ENCODE data around the gene CENPP.
A peak's percentile ranks its signal among the peaks of the same experiment; 100 is the strongest.

CENPP gene

DNA sequence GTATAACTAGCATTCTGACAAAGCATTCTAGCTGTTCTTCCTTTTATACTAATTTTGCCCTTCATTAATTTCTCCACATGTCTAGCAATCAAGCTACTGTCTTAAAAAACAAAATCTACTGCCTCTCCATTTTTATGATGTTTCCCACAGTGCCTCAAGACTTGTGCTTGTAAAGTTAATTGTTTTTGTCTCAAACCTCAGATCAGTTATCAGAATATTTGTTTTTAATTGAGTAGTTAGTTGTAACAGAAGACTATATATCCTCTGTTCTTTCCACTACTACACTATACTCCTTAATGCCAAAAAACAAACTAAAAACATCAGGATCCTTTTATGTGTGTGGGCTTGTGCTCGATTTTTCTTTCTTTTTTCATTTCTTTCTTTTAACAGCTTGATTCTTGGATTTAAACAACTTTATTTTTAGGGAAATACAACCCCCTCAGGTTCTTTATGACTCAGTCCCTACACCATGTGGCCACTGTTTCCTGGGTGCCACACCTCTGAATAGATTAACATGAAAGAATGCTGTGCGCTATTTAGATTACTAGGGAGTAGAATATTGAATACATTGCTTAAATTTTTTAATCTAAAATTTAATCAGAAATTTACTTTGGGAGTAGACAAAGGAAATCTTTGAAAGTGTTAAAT is 155.4 kb downstream of the CENPP start:
- DNase-seq (ENCODE audit: low spot score): peak; percentile 65

DNA sequence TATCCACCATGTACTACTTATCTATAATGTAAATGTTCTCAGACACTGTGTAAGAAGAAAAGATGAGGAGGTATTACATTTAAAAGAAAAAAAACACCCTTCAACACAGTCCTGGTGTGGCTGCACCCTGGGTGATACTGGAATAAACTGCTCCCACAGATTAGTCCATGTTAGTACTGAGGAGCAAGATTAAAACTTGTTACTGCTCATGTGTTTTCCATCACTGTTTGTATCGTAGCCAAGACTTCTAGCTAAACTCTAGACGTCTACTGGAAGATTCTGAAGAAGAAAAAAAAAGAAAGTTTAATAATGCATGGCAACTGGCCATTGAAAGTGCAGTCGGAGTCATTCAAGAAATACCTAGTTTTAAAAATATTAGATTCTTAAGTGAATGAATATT is 156.6 kb downstream of the CENPP start, which contains the start of gene ASPN:
Gene ASPN, minus strand, starts transcription at position 178 of the 400 bp plus-strand sequence.
- DNase-seq (ENCODE audit: low spot score): no peak

DNA sequence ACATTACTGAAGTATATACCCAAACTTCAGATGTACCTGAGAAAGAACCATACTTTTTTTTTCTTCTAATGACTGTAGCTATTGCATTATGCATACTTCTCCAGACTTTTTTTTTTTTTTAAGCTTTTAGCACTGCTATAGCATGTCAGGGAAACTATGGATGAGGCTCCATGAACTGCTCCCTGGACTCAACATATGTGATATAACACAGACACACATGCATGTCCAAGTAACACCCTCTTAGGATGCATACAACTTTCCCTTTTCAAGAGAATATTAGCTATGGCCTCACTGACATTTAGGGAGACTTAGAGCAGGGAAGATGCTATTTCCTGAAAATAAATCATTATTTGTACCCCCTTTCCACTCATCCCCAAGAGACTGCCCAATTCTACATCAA is 157.1 kb downstream of the CENPP start:
- DNase-seq (ENCODE audit: low spot score): no peak

DNA sequence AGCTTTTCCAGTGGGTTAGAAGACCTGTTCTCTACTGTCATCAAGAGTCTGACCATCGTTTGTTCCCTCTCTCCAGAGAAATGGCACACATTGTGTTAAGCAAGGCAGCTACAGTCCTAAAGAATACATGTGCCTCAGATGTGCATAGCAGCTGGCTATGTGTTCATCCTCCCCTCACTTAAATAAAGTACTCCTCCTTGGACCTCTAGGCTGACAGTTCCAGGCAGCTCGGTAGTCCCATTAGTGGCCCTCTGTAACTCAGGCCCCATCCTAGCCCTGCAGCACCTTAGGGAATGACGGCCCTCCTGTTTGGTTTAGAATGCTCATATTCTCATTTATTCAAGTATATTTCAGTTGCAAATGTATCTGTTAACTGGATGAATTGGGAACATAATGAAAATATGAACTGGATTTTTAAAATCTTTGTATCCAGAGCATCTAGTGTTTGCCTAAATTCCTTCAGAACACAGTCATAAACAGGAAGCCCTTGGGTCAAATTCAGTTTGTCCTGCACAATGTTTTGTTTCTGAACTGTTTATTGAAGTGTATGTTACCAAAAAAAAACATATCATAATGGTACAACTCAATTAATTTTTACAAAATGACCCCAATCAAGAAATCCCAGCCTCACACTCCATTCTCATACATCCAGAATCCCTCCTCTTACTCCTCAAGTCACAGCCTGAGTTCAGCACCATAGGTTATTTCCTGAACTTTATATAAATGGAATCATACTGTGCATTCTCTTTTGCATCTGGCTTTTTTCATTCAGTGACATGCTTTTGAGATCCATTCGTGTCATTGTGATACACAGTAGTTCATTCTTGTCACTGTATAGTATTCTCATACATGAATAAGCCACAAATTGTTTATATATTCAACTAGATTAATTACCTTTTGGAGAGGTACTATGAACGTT is 158.1 kb downstream of the CENPP start:
- DNase-seq (ENCODE audit: low spot score): no peak

DNA sequence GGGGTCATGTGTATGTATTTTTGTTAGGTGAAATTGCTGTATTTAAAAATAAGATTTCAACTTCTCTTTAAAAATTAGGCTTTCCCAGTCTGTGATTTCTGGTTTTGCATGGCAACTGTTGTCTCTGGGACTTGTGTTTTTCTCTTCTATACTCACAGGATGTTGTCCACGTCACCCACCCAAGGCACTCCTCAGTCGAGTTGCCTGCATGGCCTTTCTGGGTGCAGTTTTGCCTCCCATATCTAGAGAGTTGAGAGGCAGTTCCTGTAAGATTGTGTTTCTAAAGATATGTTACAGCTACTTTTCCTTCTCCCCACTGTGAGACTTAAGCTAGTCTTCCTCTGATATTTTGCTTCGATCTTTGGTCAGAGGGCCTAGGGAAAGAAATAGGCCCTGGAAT is 158.8 kb downstream of the CENPP start:
- DNase-seq (ENCODE audit: low spot score): no peak

DNA sequence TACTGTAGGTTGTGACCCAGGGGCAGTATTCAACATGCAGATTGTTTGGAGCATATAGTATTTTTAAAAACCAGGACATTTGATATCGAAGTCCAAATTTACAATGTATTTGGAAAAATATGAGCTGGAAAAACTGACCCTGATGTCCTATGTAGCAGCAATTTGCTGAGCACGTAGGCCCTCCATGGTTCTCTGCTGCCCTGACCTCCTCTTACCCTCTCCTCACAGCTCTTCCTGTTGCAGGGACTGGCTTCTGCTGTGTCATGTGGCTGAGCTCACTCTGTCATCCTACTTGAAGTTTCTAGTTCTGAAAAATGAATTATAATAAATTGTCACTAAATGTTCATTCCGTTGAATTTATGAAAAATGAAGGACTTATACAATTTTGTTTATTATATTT is 160.6 kb downstream of the CENPP start:
- DNase-seq (ENCODE audit: low spot score): no peak

DNA sequence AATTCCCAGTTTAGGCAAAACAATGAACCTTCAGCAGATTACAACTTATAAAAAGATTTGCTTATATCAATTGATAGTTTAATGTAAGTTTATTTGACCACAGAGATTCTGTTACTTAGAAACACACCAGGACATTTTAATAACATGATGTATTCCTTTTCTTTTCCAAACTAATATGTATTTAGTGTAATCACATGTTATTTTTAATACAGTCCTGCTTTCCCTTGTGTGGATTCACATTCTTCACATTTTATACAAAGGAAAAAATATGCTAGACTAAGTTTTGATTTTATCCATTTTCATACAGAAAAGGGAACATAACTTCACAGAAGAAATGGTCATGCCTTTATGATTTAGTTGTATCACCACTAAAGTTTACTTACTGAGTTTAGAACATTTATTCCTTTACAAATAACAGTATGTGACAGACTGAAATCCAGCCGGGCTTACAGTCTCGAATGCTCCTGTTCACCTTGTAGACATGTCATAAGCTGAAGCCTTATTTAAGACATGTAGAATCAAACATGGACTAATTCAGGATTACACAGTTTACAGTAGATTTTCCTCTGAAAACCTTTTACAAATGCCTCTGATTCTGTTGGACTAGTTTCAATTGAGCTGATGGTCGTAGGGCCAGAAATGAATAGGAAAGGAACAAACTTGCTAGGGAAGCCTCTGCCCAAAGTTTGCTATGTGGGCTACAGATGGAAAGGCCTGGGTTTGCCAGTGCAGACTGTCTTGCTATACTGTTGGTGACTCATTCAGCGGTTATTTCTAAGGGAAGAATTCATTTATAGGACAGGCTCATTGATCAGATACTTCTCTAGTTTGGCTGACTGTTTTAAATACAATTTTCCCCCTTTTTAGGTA is 163.2 kb downstream of the CENPP start:
- DNase-seq (ENCODE audit: low spot score): peak; percentile 38

DNA sequence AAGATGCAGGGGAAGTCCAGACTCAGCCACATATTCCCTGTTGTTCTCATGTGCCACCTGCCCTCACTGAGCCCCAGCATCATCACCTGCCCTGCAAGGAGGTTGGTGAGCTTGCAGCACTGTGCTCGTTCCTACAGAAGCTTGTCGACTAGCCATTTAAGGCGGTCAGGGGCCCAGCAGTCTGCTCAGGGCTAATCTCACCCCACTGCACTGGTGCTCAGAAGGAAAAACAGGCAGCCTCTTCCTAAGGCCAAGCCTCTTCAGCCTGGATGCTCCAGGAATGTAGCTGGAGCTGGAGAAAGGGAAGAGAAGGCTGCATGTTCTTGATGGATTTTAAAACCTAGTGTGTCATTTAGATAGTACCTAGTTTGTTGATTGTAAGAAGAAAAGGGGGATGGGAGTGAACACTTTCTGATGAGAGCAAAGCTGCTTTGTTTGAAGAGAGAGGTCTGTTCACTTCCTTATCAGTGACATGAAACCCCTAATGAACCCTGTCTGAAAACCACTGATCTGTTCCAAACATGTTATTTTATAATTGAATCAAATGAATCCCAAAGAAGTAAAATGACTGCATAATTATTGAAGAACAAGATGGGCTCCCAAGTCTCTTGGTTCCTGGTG is 167.1 kb downstream of the CENPP start:
- DNase-seq (ENCODE audit: low spot score): no peak

DNA sequence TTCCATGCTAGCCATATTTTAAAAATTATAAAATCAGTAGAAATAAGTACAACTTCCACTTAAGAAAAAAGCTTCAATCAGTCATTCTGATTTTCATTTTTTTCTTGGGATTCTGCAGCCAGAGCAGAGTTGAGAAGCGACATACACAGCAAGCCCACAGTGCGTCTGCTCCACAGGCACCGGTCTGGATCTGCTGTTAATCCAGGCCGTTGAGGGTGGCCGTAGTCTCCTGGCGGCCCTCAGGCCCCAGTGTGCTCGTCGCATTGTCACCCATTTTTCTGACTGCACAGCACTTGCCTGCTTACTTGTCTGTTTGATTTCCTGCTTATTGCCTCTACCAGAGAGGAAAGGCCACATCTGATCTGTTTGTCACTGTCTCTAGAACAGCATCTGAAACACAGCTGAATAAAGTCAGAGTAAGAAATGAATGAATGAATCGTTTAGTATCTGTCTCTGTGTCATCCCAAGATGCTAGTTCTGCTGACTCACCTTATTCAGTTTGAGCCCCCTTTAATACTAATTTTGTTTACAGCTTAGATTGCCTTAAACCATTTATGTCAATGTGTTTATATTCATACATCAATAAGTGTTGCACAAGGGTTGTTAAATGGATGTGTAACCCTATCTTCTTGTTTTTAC is 168.1 kb downstream of the CENPP start:
- no peak for DNase-seq (ENCODE audit: low spot score)

DNA sequence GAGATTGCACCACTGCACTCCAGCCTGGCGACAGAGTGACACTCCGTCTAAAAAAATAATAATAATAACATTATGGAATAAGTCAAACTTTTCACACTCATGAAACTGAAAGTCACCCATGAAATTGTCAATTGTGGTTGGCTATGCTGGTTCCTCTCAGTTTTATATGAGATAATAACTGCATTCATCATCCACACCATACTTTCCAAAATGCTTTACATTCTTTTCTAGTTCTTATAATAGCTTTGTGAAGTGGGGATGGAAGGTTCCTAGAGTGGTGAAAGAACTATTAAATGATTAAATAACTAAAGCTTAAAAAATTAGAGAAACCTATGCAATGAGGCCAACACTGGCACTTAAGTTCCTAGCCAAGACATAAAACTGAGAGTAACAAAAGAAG is 169.1 kb downstream of the CENPP start:
- DNase-seq (ENCODE audit: low spot score): no peak

DNA sequence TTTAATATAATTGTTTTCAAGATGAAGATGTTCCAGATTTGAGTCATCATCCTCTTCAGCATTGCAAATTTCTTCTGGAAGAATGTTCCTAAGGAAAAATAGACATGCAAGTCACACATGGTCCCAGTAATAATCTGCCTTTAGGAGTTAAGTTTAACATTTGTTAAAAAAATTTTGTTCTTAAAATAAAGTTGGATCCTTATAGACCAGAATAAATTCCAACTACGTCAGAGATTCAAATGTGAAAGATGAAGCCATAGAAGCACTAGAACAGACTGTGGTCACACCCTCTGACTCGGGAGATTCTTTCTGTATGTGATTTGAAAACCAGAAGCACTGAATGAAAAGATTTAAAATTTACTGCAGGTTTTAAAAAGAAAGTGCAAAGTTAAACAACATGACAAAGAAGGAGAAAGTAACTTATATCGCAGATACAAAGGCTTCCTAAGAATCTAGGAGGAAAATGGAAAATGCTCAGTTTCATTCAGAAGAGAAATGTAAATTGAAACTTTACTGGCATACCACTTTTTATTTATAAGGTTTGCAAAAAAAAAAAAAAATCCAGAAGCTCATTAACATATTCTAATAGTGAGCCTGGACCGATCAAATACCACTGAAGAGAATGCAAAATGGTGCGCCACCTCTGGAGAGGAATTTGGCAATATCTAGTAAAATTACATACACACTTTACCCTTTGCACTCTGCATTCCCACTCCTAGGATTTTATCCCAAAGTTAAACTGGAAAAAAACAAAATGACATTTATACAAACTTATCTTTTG is 170.8 kb downstream of the CENPP start:
- DNase-seq (ENCODE audit: low spot score): no peak

DNA sequence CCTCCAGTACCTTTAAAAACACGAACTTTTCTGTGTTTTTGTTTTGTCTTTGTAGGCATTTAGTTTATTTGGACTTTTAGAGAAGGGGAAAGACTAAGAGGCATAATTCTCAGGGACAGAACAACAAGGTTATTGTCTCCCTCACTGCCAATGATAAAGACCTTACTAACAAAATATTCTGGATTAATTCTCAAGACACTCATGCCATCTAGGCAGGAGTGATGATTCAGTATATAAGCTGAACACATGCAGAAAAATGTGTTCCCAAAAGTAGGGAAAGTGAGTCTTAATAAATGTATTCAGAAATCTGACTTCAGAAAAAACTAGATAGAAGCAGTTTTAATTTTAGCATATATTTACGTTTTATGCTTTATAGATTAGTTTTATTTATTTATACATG is 173.9 kb downstream of the CENPP start:
- DNase-seq (ENCODE audit: low spot score): no peak

DNA sequence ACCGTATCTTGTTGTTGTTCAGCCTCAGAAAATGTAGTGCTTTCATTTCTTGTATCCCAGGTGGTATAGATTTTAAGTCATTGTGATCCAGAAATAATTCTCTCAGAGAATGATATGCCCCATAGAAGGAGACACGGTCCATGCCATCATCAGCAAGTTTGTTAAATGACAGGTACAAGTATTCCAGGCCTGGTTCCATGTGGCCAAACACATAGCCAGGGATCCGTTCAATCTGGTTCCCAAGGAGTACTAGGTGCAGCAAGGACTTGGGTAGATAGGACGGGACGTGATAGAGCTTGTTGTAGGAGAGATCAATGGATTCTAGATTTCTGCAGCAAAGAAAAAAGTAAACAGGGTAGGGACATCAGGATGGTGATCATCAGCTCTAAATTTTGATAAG is 175.0 kb downstream of the CENPP start:
- DNase-seq (ENCODE audit: low spot score): no peak

DNA sequence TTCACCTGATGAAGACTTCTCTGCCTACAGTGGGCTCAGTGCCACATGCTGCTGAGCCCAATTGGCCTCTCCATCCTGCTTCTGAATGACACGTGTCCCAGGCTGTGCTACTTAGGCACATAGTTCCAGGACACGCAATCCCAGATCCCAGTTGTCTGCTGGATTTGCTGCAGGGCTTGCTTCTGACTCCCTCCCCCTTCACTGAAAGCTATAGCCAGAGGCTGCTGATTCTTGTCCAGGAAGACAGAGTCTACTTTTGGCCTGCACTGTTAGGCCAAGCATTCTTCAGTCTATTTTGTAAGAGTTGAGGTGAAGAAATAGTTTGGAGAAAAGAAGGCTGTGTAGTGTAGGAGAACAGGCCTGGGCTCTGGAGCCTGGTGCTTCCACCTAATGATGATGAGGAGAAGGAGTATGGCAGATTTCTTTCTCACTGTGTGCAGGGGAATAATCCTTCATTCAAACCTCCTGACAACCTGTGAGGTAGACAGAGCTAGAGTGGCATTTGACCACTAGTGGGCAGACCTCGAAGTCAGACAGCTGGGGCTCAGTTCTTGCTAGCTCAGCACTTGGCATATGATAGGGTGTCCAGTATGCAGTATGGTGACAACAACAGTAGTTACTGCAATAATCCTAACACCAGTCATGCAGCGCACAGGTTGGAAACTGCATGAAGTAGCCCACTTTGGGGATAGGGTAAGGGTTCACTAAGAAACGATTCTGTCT is 176.1 kb downstream of the CENPP start:
- DNase-seq (ENCODE audit: low spot score): peak; percentile 36

DNA sequence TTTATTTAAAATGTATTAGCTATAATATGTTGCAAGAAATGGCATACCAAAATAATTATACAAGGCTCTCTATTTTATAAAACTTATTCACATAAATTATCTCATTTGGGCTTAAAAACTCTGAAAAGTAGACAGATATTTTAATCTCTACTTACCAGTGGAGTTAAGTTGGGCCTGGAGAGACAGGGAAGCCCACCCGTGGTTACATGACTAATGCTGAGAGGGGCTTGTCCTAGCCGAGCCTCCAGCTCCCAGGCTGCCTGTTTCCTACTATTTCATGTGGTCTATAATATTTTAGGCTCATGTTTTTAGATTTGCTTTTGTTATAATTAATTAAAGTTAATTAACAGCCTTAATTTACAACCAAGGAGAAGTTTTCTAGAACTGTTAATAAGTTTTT is 177.4 kb downstream of the CENPP start:
- DNase-seq (ENCODE audit: low spot score): no peak

DNA sequence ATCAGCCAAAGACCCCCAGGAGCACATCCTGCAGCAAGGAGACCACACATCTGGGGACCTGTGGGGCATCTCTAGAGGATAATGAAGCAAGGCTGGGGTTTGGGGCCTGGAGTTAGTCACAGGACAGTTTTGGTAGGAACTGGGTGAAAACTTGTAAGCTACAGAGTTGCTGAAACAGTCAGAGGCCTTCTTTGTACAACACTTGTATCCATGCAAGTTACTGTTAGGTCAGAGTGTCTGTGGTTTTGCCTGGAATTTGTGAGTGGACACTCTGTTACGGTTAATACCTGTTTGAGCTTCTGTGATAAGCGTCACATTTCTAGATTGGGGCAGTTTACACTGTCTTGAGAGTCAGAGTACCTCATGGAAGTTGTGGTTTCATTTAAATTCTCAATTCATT is 179.1 kb downstream of the CENPP start:
- no peak for DNase-seq (ENCODE audit: low spot score)

DNA sequence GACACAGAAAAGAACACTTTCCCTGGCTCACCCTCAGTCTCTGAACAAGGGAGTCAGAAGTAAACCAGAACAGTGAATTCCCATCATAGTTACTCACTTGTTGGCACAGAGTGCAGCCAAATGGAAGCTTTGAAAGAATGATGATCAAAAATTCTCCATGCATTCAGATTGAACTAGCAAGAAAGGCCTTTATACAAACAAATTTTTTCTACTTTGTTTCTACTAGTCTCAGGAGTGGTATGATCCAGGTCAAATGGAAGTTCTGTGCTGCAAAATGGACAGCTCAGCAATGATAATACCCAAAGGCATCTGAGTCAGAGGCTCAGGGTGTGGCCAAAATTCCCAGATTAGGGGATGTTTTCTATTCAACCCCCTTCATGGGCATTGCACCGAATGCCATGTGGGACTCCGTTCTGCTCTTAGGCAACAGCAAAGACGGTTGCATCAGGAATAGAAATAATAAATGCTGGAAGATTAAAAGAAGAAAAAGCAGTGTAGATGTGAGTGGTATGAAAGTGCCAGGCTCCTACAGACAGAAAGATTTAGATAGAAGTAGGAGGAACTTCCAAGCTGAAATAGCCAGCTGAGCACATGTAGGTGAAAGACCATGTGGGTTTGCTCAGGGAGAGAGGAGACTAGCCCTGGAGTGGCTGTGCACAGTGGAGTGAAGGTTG is 180.6 kb downstream of the CENPP start:
- DNase-seq (ENCODE audit: low spot score): peak; percentile 25

DNA sequence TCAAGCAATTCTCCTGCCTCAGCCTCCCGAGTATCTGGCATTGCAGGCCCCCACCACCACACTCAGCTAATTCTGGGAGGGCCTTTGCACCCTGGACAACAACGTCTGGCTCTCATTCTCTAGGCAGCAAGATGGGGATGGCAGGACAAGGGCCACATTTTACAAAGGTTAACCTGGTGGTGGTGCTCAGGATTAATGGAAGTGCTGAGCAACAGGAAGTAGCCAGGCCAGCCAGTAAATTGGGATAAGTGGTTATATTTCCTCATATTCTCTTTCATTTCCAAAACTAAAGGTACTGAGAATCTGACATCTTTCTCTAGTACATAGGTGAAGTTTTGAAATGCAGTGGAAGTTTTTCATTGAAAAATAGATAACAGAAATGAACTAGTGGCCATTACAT is 181.3 kb downstream of the CENPP start:
- DNase-seq (ENCODE audit: low spot score): no peak

DNA sequence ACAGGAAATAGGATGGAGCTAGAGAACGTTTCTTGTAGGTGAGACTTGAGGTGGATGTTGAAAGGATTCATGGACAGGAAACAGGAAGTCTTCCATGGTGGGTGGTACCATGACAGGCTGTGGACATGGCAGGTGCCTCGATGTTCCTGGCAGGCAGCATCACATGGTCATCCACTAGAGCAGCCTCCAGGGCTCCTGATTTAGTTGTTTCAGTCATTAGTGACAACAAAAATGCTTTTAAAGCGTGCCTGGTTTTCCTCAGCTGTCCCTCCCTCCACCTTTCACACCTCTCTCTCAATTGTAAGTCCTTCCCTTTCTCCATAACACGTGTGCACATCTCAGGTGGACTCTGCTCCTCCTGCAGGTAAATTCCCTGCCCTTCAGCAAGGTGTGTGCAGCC is 181.7 kb downstream of the CENPP start:
- no peak for DNase-seq (ENCODE audit: low spot score)

Data from SW480 (cell line).